Measurements from ENCODE around the gene PIK3AP1.

PIK3AP1 gene

DNA sequence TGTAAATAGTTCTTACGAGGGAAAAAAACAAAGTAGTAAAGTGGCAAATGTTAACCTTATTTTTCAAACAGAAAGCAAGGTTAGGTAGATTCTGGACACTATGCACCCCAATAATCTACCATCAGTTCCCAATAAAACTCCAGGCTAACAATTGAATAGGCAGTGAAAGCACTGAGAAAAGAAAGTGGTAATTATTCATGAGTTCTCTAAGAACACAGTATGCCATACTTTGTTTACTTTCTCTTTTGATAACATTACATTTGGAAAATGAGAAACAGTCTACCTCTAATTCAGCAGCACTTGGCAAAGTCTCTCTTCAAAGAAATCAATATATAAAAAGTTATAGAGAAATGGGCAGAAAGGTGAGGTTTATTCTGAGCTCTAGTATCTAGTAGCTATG is 151.9 kb downstream of the PIK3AP1 start:
- no peak for DNase-seq (ENCODE audit: low spot score)
- in situ Hi-C loops (cut with MboI; ENCODE audit: low pct_unique_long_range_greater_than_20kb, low sequenced_read_pairs, unreplicated experiment), result no loop called here
- TF ChIP-seq, protein P1, sequence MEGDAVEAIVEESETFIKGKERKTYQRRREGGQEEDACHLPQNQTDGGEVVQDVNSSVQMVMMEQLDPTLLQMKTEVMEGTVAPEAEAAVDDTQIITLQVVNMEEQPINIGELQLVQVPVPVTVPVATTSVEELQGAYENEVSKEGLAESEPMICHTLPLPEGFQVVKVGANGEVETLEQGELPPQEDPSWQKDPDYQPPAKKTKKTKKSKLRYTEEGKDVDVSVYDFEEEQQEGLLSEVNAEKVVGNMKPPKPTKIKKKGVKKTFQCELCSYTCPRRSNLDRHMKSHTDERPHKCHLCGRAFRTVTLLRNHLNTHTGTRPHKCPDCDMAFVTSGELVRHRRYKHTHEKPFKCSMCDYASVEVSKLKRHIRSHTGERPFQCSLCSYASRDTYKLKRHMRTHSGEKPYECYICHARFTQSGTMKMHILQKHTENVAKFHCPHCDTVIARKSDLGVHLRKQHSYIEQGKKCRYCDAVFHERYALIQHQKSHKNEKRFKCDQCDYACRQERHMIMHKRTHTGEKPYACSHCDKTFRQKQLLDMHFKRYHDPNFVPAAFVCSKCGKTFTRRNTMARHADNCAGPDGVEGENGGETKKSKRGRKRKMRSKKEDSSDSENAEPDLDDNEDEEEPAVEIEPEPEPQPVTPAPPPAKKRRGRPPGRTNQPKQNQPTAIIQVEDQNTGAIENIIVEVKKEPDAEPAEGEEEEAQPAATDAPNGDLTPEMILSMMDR (IDR thresholded peaks at IDR 0.05; ENCODE audit: extremely low read depth, insufficient read depth, missing control alignments), result no peak

DNA sequence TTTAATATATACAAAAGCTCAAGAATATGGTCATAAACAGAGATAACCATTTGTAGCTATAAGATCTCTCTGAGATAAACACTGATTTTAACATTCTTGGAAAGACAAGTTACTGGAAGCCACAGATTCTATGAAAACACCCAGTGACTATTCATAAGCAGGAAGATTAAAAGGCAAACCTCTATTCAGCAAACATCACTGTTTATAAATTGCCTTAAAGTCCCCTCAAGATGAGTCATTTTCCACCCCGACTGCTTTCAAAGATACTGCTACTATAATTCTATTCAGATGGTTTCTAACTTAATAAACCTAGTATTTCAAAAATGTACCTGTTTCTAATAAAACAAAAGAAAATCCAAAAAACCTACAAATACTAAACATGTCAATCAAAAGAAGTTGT is 154.5 kb downstream of the PIK3AP1 start:
- TF ChIP-seq, protein P1 (IDR thresholded peaks at IDR 0.05; ENCODE audit: extremely low read depth, insufficient read depth, missing control alignments), result no peak
- DNase-seq (ENCODE audit: low spot score), result no peak
- in situ Hi-C loops (cut with MboI; ENCODE audit: low pct_unique_long_range_greater_than_20kb, low sequenced_read_pairs, unreplicated experiment), result no loop called here

DNA sequence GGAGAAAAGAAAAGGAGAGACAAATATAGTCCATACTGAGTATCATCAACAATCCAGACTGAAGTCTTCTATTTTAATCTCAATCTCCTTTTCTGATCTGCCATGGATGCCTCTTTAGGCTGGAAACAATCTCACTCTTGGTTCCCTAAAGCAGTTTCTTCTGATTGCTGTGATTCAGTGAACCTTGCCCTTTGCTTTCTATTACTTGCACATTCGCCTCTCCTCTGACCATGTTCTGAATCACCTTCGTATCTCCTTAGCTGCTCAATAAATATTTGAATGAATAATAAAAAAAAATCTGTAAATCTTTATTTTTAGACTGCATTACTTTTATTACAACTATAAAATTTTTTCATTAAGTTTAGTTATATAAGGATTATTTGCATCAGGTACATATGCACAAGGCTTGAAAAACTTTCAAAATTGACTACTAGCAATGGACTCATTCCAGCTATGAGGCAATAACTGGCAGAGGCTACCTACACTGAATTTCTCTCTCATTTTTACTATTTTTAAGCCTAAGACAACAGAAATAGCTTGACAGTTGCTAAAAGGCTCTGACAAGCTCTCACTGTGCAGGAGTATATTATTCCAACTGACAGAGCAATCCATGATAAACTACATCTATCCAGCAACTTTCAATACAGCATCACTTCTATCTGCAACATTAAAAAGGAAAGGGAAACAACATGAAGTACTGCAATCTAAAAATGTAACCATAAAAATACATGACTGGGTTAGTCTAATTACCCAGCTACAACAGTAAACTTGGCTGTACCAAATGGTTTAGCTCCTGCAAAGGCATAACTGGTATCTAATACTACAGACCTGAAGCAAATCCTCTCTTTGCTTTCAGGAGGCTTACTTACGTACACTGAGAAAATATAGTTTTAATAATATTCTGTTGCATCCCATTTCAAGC is 159.1 kb downstream of the PIK3AP1 start:
- in situ Hi-C loops (cut with MboI; ENCODE audit: low pct_unique_long_range_greater_than_20kb, low sequenced_read_pairs, unreplicated experiment), result no loop called here
- TF ChIP-seq, protein P1 (IDR thresholded peaks at IDR 0.05; ENCODE audit: extremely low read depth, insufficient read depth, missing control alignments), result no peak
- DNase-seq (ENCODE audit: low spot score), result no peak

DNA sequence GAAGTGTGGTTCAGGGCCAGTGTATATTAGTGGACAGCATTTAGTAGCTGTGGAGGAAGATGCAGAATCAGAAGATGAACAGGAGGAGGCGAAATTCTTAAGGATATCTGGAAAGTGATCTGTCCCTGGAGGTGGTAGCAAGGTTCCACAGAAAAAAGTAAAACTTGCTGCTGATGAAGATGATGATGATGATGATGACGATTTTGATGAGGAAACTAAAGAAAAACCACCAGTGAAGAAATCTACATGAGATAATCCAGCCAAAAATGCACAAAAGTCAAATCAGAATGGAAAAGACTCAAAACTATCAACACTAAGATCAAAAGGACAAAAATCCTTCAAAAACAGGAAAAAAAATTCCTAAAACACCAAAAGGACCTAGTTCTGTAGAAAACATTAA is 159.8 kb downstream of the PIK3AP1 start:
- no peak for DNase-seq (ENCODE audit: low spot score)
- TF ChIP-seq, protein P1 (IDR thresholded peaks at IDR 0.05; ENCODE audit: extremely low read depth, insufficient read depth, missing control alignments), result no peak
- in situ Hi-C loops (cut with MboI; ENCODE audit: low pct_unique_long_range_greater_than_20kb, low sequenced_read_pairs, unreplicated experiment), result no loop called here

DNA sequence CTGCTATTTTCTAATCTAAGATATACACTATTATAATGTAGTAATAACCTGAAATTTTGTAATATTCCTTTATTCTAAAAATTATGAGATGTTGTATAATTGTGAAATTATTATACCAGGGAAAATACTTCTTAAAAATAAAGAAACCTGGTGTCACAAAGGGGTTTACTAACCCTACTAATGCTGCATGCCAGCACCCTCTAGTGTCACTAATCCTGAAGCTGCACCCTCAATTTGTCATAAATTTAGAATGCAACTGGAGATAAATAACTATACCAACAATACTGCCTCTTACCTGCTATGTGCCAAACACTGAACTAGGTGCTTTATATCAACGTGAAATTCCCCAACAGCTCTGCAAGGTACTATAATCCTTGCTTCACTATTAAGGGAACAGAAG is 164.3 kb downstream of the PIK3AP1 start:
- in situ Hi-C loops (cut with MboI; ENCODE audit: low pct_unique_long_range_greater_than_20kb, low sequenced_read_pairs, unreplicated experiment), result no loop called here
- TF ChIP-seq, protein P1 (IDR thresholded peaks at IDR 0.05; ENCODE audit: extremely low read depth, insufficient read depth, missing control alignments), result peak; percentile 42
- no peak for DNase-seq (ENCODE audit: low spot score)

DNA sequence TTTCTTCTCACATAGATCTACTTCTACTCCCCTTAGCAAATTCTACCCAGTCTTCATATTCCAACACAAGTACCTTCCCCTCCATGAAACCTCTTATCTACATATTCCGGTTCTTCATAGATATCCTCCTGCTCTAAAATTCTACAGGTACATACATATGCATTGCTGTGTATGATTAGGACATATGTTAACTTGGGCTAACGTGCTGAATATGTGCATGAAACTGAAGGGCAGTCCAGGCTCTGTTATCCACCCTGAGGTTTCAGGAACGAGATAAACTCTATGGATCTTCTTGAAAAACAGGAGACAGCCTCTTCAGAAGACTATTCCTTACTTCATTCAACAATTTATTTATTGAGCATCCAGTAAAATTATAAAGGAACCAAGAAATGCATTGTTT is 165.0 kb downstream of the PIK3AP1 start:
- TF ChIP-seq, protein P1 (IDR thresholded peaks at IDR 0.05; ENCODE audit: extremely low read depth, insufficient read depth, missing control alignments), result no peak
- in situ Hi-C loops (cut with MboI; ENCODE audit: low pct_unique_long_range_greater_than_20kb, low sequenced_read_pairs, unreplicated experiment), result no loop called here
- DNase-seq (ENCODE audit: low spot score), result no peak

Data from GM13977 (cell line).